A549 (cell line): ENCODE measurements around the gene RNF40.

ENCODE experiments used
- BHLHE40 ChIP-seq: IDR thresholded peaks from 2 replicates; pipeline ENCODE4 v1.6.1; 2012; ENCODE audit warnings: low read depth, low read length, inconsistent platforms
- CHD4 ChIP-seq: fragments of 200-600 bp; sonication (generic); IDR thresholded peaks from 2 replicates; pipeline ENCODE4 v1.6.1; 2016; ENCODE audit warnings: antibody characterized with exemption, mild to moderate bottlenecking, borderline replicate concordance
- EP300 ChIP-seq, 2 experiments: fragments of >200 bp; sonication (Bioruptor Twin); formaldehyde crosslinking; IDR thresholded peaks; 2 replicates in 1 of 2; 3 replicates in 1 of 2; pipeline ENCODE4 v1.6.1; 2016 to 2017
- JUN ChIP-seq, 2 experiments: fragments of >200 bp; sonication (Bioruptor Twin); formaldehyde crosslinking; IDR thresholded peaks; 2 replicates in 1 of 2; 3 replicates in 1 of 2; pipeline ENCODE4 v1.6.1; 2016 to 2017
- MAFK ChIP-seq: fragments of 450-650 bp; IDR thresholded peaks from 2 replicates; pipeline ENCODE4 v1.6.1; 2014; ENCODE audit not compliant: partially characterized antibody
- MAX ChIP-seq: IDR thresholded peaks from 2 replicates; pipeline ENCODE4 v1.6.1; 2012
- NR3C1 ChIP-seq: fragments of >200 bp; sonication (Bioruptor Twin); formaldehyde crosslinking; IDR thresholded peaks from 3 replicates; pipeline ENCODE4 v1.6.1; 2017
- PHF8 ChIP-seq: fragments of 200-600 bp; sonication (generic); IDR thresholded peaks from 2 replicates; pipeline ENCODE4 v1.6.1; 2016; ENCODE audit warnings: low read depth, mild to moderate bottlenecking, antibody characterized with exemption, moderate library complexity, borderline replicate concordance
- POLR2A ChIP-seq: IDR thresholded peaks from 2 replicates; pipeline ENCODE4 v1.6.1; 2012; ENCODE audit warnings: mild to moderate bottlenecking, low read length
- POLR2AphosphoS2 ChIP-seq: conservative IDR thresholded peaks from 2 replicates; pipeline ENCODE4 v1.6.1; 2012; ENCODE audit warnings: low read length, improper control_type of control experiment, inconsistent platforms
- SREBF2 ChIP-seq: fragments of 450-650 bp; IDR thresholded peaks from 2 replicates; pipeline ENCODE4 v1.6.1; 2014; ENCODE audit warnings: mild to moderate bottlenecking, moderate library complexity
- TF ChIP-seq, protein P1 (sequence below): fragments of >200 bp; sonication (Bioruptor Twin); formaldehyde crosslinking; IDR thresholded peaks from 3 replicates; pipeline ENCODE4 v1.5.1; 2016
- TF ChIP-seq, protein P2 (sequence below): fragments of 250-450 bp; sonication (Bioruptor Pico); IDR thresholded peaks from 2 replicates; pipeline ENCODE4 v1.5.0; 2021; ENCODE audit warnings: mild to moderate bottlenecking, moderate library complexity, borderline replicate concordance

- TF ChIP-seq, protein P1, sequence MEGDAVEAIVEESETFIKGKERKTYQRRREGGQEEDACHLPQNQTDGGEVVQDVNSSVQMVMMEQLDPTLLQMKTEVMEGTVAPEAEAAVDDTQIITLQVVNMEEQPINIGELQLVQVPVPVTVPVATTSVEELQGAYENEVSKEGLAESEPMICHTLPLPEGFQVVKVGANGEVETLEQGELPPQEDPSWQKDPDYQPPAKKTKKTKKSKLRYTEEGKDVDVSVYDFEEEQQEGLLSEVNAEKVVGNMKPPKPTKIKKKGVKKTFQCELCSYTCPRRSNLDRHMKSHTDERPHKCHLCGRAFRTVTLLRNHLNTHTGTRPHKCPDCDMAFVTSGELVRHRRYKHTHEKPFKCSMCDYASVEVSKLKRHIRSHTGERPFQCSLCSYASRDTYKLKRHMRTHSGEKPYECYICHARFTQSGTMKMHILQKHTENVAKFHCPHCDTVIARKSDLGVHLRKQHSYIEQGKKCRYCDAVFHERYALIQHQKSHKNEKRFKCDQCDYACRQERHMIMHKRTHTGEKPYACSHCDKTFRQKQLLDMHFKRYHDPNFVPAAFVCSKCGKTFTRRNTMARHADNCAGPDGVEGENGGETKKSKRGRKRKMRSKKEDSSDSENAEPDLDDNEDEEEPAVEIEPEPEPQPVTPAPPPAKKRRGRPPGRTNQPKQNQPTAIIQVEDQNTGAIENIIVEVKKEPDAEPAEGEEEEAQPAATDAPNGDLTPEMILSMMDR, result no peak
- TF ChIP-seq POLR2A (no peak), MAFK (no peak), POLR2AphosphoS2 (no peak), SREBF2 (no peak), PHF8 (no peak), BHLHE40 (no peak), MAX (no peak), JUN (IDR thresholded peaks at IDR 0.05) (no peak), NR3C1 (no peak), EP300 (IDR thresholded peaks at IDR 0.05) (no peak), CHD4 (no peak)
- TF ChIP-seq, protein P2, sequence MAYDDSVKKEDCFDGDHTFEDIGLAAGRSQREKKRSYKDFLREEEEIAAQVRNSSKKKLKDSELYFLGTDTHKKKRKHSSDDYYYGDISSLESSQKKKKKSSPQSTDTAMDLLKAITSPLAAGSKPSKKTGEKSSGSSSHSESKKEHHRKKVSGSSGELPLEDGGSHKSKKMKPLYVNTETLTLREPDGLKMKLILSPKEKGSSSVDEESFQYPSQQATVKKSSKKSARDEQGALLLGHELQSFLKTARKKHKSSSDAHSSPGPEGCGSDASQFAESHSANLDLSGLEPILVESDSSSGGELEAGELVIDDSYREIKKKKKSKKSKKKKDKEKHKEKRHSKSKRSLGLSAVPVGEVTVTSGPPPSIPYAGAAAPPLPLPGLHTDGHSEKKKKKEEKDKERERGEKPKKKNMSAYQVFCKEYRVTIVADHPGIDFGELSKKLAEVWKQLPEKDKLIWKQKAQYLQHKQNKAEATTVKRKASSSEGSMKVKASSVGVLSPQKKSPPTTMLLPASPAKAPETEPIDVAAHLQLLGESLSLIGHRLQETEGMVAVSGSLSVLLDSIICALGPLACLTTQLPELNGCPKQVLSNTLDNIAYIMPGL, result no peak
These were observed 18.4 kb upstream of the RNF40 start for GRCh38 chr16:30743716-30744115.
